PC-3 (cell line): ENCODE data around the gene PFKFB4. TPM values are rescaled to one million over a fixed set of nuclear protein-coding genes. Genes with fewer than 3 reads are reported as not detected.

Source experiments
- ATAC-seq: fragments of 200-7000 bp; cut with Tn5 transposase; 2 replicates; pipeline ENCODE4 v1.9.1; 2020; ENCODE audit warnings: mild to moderate bottlenecking, moderate library complexity
- BruUV-seq: library from RNA; stranded (reverse); fragments of 400-500 nt; replicated peaks from 2 replicates; lab custom pipeline; 2021; lab: Mats Ljungman, UMichigan
- CTCF ChIA-PET: fragments of 300-600 bp; sonication (Branson Sonifier 250); formaldehyde crosslinking; loops from one replicate; lab custom pipeline; 2022; ENCODE audit warnings: antibody characterized with exemption; lab: Charles Lee
- POLR2A ChIA-PET: fragments of 300-600 bp; sonication (Branson Sonifier 250); formaldehyde crosslinking; loops from one replicate; lab custom pipeline; 2022; ENCODE audit warnings: antibody characterized with exemption; ENCODE audit not compliant: unreplicated experiment; lab: Charles Lee
- DNase-seq: peaks from one replicate; pipeline ENCODE4 v3.0.0-alpha.2; 2015
- H2AFZ ChIP-seq: fragments of 300-600 bp; sonication (generic); 2 replicates; pipeline ENCODE4 v1.6.0; 2016; ENCODE audit warnings: antibody characterized with exemption, low read length
- H3F3A ChIP-seq: fragments of 300-600 bp; sonication (generic); one replicate; pipeline ENCODE4 v1.6.0; 2017; ENCODE audit warnings: antibody characterized with exemption, low read length, control low read depth, mild to moderate bottlenecking; ENCODE audit not compliant: unreplicated experiment
- H3K27ac ChIP-seq: fragments of 300-600 bp; sonication (generic); 2 replicates; pipeline ENCODE4 v1.5.1; 2016; ENCODE audit warnings: mild to moderate bottlenecking, low read length
- H3K27me3 ChIP-seq: fragments of 300-600 bp; sonication (generic); 2 replicates; pipeline ENCODE4 v1.6.1; 2016; ENCODE audit warnings: low read length, mixed read lengths
- H3K36me3 ChIP-seq: fragments of 300-600 bp; sonication (generic); 2 replicates; pipeline ENCODE4 v1.6.1; 2016; ENCODE audit warnings: low read depth, mixed run types, low read length, mixed read lengths
- H3K4me1 ChIP-seq: fragments of 300-600 bp; sonication (generic); 2 replicates; pipeline ENCODE4 v1.5.1; 2016; ENCODE audit warnings: low read length; ENCODE audit not compliant: insufficient read depth
- H3K4me2 ChIP-seq: fragments of 300-600 bp; sonication (generic); 2 replicates; pipeline ENCODE4 v1.6.0; 2016; ENCODE audit warnings: low read length
- H3K4me3 ChIP-seq: fragments of 300-600 bp; sonication (generic); 2 replicates; pipeline ENCODE4 v1.5.1; 2016; ENCODE audit warnings: mild to moderate bottlenecking, low read length, mixed read lengths
- H3K79me2 ChIP-seq: fragments of 300-600 bp; sonication (generic); 2 replicates; pipeline ENCODE4 v1.6.1; 2017; ENCODE audit warnings: low read length, mixed read lengths
- H3K9ac ChIP-seq: fragments of 300-600 bp; sonication (generic); 2 replicates; pipeline ENCODE4 v1.6.0; 2016; ENCODE audit warnings: mild to moderate bottlenecking, low read length
- H3K9me2 ChIP-seq: fragments of 300-600 bp; sonication (generic); replicated peaks from 2 replicates; pipeline ENCODE4 v1.6.1; 2016; ENCODE audit warnings: mixed run types, low read length, mixed read lengths
- H3K9me3 ChIP-seq: fragments of 300-600 bp; sonication (generic); 2 replicates; pipeline ENCODE4 v1.6.1; 2016; ENCODE audit warnings: low read length, mixed read lengths
- H4K20me1 ChIP-seq: fragments of 300-600 bp; sonication (generic); 2 replicates; pipeline ENCODE4 v1.6.1; 2016; ENCODE audit warnings: low read length, mixed read lengths
- EZH2 ChIP-seq: fragments of 300-600 bp; sonication (generic); IDR thresholded peaks from one replicate; pipeline ENCODE4 v1.6.1; 2017; ENCODE audit warnings: antibody characterized with exemption, mild to moderate bottlenecking, low read length; ENCODE audit not compliant: unreplicated experiment
- EZH2phosphoT487 ChIP-seq: fragments of 300-600 bp; sonication (generic); IDR thresholded peaks from 2 replicates; pipeline ENCODE4 v1.6.1; 2018; ENCODE audit warnings: mild to moderate bottlenecking, antibody characterized with exemption, low read length, borderline replicate concordance
- intact Hi-C: fragments of 100-400 bp; cut with micrococcal nuclease; formaldehyde crosslinking; loops from 2 replicates; pipeline ENCODE4 v1.9.0; 2023
- total RNA-seq: library from RNA; depleted of rRNA; stranded (reverse); fragments of >200 nt; gene quantifications from 2 replicates; pipeline ENCODE4 v1.2.3, GENCODE V29; 2014
- TF ChIP-seq, protein P1 (sequence below): fragments of 300-600 bp; sonication (generic); conservative IDR thresholded peaks from 2 replicates; pipeline ENCODE4 v1.5.1; 2017; ENCODE audit warnings: antibody characterized with exemption, low read depth, mild to moderate bottlenecking, low read length

The PFKFB4 gene
- total RNA-seq, 1 experiment from 2014 or later: 33.5 TPM

DNA sequence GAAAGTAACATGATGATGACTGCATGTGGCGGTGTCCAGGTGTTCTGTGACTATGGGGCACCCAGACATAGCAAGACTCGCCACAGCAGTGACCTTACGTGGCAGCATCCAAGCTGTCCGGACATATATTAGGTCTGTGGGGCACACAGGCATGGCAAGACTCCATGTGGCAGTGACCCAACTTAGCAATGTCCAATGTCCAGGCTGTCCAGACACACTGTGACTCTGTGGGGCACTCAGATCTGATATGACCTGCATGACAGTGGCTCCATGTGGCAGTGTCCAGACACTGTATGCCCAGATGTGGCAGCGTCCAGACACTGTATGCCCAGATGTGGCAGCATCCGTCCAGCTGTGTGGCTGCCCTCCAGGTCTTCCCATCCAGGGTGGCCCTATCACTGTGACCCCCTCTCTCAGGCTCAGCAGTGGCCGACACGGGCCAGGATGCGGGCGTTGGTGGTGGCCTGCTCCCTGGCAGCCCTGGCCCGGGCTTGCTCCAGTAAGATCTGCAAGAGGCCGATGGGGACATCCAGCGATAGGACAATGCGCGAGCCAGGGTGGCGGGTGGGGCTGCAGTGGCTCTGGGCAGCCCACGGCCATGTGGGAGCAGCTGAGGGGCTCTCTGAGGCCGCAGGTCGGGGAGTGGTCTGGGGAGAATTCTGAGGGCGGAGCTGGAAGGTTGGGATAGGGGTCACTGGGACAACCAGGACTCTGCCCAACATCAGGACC lies 5.9 kb upstream of the PFKFB4 start:
- H2AFZ ChIP-seq: no peak overlapping the region
- no peak overlapping the region for H3K4me3 ChIP-seq
- no peak overlapping the region for H3K9ac ChIP-seq
- no peak overlapping the region for H3K4me2 ChIP-seq
- H3F3A ChIP-seq: peaks cover 4% of the 10 kb centered on the region
- DNase-seq: no peak
- H3K79me2 ChIP-seq: no peaks in the 10 kb centered on the region
- no peaks in the 10 kb centered on the region for H3K9me3 ChIP-seq
- POLR2A ChIA-PET: no interaction called here
- ATAC-seq: no peak
- H3K36me3 ChIP-seq: no peaks in the 10 kb centered on the region
- H3K9me2 ChIP-seq: no peaks in the 10 kb centered on the region
- CTCF ChIA-PET: interaction anchor here (1.1 kb wide), 1 partner anchor 73 kb away, joined by 6 read pairs; the partner anchor contains the start of gene SLC26A6
- intact Hi-C loops: loop anchor here (5.0 kb wide), 1 partner anchor 120 kb away; no protein-coding TSS in a partner anchor
- H4K20me1 ChIP-seq: no peaks in the 10 kb centered on the region
- no peak overlapping the region for H3K27ac ChIP-seq
- no peaks in the 10 kb centered on the region for H3K27me3 ChIP-seq
- BruUV-seq: no TSS peak
- TF ChIP-seq EZH2phosphoT487 (no peak), EZH2 (no peak)
- TF ChIP-seq, protein P1, sequence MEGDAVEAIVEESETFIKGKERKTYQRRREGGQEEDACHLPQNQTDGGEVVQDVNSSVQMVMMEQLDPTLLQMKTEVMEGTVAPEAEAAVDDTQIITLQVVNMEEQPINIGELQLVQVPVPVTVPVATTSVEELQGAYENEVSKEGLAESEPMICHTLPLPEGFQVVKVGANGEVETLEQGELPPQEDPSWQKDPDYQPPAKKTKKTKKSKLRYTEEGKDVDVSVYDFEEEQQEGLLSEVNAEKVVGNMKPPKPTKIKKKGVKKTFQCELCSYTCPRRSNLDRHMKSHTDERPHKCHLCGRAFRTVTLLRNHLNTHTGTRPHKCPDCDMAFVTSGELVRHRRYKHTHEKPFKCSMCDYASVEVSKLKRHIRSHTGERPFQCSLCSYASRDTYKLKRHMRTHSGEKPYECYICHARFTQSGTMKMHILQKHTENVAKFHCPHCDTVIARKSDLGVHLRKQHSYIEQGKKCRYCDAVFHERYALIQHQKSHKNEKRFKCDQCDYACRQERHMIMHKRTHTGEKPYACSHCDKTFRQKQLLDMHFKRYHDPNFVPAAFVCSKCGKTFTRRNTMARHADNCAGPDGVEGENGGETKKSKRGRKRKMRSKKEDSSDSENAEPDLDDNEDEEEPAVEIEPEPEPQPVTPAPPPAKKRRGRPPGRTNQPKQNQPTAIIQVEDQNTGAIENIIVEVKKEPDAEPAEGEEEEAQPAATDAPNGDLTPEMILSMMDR: no peak
- H3K4me1 ChIP-seq: peaks cover 43% of the 10 kb centered on the region

DNA sequence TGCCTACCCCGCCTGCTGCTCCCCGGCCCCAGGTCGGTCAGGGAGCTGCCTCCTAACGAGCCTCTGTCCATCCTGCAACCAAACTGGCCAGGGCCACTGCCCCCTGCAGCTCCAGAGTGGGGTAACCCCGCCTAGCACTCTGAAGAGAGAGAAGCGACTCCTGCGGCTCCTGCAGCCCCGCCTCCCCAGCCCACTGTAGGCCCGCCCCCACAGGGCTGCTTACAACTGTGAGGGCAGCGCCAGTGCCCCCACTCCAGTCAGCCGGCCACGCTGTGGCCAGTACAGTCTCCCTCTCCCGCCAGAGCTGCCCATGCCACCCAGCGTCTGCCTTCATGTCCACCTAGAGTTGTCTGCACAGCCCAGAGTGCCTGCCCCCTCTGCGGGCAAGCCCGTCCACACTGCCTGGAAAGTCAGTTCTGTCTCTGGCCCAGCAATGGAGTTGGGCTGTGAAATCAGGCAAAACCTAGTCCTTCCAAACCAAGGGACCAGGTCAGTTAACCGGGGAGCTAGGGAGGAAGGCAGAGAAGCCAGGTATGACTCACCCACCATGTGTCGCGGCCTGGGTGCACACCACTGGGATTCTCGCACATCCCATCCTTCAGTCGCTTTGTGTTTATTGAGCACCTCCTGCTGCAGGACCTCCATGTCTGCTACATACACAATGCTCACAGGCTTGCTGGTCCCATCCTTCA lies 4.6 kb upstream of the PFKFB4 start:
- DNase-seq (no peak), ATAC-seq (no peak)
- Histone ChIP-seq H3K36me3 (no peaks in the 10 kb centered on the region), H3K27me3 (no peaks in the 10 kb centered on the region), H3K4me1 (peaks cover 43% of the 10 kb centered on the region), H3K4me2 (no peak overlapping the region), H3F3A (peaks cover 4% of the 10 kb centered on the region), H3K9ac (no peak overlapping the region), H3K9me3 (no peaks in the 10 kb centered on the region), H3K9me2 (no peaks in the 10 kb centered on the region), H3K4me3 (no peak overlapping the region), H3K79me2 (peaks cover 4% of the 10 kb centered on the region), H4K20me1 (no peaks in the 10 kb centered on the region), H2AFZ (no peak overlapping the region), H3K27ac (no peak overlapping the region)
- no TSS peak for BruUV-seq
- POLR2A ChIA-PET: interaction anchor here (0.6 kb wide), 1 partner anchor 38 kb away, joined by 4 read pairs; no protein-coding TSS in a partner anchor
- TF ChIP-seq EZH2phosphoT487: no peak
- intact Hi-C loops: loop anchor here (5.0 kb wide), 1 partner anchor 121 kb away; no protein-coding TSS in a partner anchor
- CTCF ChIA-PET: interaction anchor here (0.6 kb wide), 2 partner anchors 21 to 75 kb away, joined by 3 to 4 read pairs; no protein-coding TSS in a partner anchor

DNA sequence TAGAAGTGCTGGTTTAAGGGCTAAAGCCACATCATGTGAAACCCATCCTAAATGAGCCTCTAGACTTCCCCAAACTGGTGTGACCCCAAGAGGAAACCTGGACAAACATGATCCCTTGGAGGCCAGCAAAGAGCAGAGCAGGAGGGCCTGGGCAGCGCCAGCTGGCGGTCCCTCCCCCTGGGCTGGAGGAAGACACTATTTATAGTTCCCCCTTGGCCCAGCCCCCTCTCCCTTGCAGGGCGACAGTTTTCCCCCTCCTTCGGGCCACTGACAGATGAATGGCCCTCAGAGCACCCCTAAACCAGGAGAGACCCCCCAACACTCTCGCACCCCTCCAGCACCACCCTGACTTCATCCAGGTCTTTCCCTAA lies 4.0 kb upstream of the PFKFB4 start:
- Histone ChIP-seq H3K4me3 (no peak overlapping the region), H3F3A (peaks cover 4% of the 10 kb centered on the region), H3K4me1 (peaks cover 43% of the 10 kb centered on the region), H3K9me3 (no peaks in the 10 kb centered on the region), H3K27me3 (no peaks in the 10 kb centered on the region), H4K20me1 (no peaks in the 10 kb centered on the region), H2AFZ (no peak overlapping the region), H3K9ac (no peak overlapping the region), H3K27ac (no peak overlapping the region), H3K9me2 (no peaks in the 10 kb centered on the region), H3K4me2 (no peak overlapping the region), H3K79me2 (peaks cover 10% of the 10 kb centered on the region), H3K36me3 (no peaks in the 10 kb centered on the region)
- DNase-seq (no peak), ATAC-seq (no peak)
- TF ChIP-seq, protein P1: no peak
- no peak for TF ChIP-seq EZH2
- TF ChIP-seq EZH2phosphoT487: no peak
- no TSS peak for BruUV-seq
- ChIA-PET CTCF (interaction anchor here (0.6 kb wide), 1 partner anchor 22 kb away, joined by 4 read pairs; no protein-coding TSS in a partner anchor), POLR2A (interaction anchor here (0.8 kb wide), 1 partner anchor 87 kb away, joined by 8 read pairs; no protein-coding TSS in a partner anchor)
- intact Hi-C loops: loop anchor here (5.0 kb wide), 1 partner anchor 122 kb away; no protein-coding TSS in a partner anchor
